Jurkat, Clone E6-1 (cell line): ENCODE measurements around the gene LINGO1.

ENCODE experiments used
- DNase-seq: peaks from one replicate; pipeline ENCODE4 v3.0.0-alpha.2; 2011; ENCODE audit warnings: low read depth, low spot score
- H3K4me3 ChIP-seq: 2 replicates; pipeline ENCODE4 v1.5.1; 2011; ENCODE audit warnings: mild to moderate bottlenecking, low read length, control low read depth, moderate library complexity

Gene LINGO1

DNA sequence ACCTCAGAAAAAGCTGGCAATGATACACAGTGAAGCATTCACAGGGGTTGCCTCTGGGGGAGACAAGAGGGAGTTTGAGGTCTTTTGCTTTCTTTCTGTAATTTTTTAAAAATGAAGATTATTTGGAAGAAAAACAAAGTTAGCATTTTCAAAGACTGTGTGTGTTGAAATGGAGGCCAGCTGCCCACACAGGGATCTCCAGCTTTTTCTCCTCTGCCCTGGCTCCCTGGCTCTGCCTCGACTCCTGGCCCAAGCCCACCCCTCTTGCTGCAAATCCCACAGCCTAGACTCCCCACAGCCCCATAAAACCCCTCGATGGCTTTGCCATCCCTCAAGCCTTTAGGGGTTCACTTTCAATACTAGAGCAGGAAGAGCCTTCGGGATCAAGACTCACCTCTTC, 68.4 kb downstream of the LINGO1 start:
- no peak overlapping the region for H3K4me3 ChIP-seq
- no peak for DNase-seq

DNA sequence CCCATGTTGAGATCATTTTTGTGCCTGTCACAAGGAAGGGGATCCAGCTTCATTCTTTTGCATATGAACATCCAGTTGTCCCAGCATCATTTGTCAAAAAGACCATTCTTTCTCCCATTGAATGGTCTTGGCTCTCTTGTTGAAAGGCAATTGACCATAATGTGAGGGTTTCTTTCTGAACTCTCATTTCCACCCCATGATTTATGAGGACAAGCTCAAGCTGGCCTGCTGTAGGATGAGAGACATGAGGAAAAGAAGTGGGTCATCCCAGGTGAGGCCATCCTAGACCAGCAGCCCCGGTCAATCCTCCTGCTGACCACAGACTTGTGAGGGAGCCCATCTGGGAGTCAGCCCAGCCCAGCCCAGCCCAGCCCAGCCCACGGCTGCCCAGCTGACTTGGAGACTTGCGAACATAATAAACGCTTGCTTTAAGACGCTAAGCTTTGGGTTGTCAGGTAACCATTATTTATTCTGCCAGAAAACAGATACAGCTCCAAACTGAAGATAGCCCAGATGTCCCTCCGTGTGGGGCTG, 69.0 kb downstream of the LINGO1 start:
- H3K4me3 ChIP-seq, result no peak overlapping the region
- DNase-seq, result no peak
